Kidney (tissue), 14 donors: ENCODE data around the gene AGRN. TPM values are rescaled to one million over a fixed set of nuclear protein-coding genes. Genes with fewer than 3 reads are reported as not detected.

Experiments
- DNase-seq, 5 donors: peaks; one replicate each; pipeline ENCODE4 v3.0.0-alpha.2; 2013 to 2020
- FAIRE-seq: peaks from 2 replicates; lab custom pipeline; 2012; peaks lifted over from hg19 to GRCh38; lab: Jason Lieb, UNC
- H3K27ac ChIP-seq, 2 donors: one replicate each; pipeline ENCODE4 v1.7.0; 2013; ENCODE audit warnings: low read depth in 2 of 2, low read length in 2 of 2, inconsistent platforms in 1 of 2
- H3K27me3 ChIP-seq: one replicate; pipeline ENCODE4 v1.7.1; 2013; ENCODE audit warnings: low read length, inconsistent platforms; ENCODE audit not compliant: control insufficient read depth, insufficient read depth
- H3K36me3 ChIP-seq, 3 donors: one replicate each; pipeline versions ENCODE4 v1.7.0 to v1.7.1; 2013; ENCODE audit warnings: low read length in 3 of 3, control low read depth in 1 of 3, inconsistent platforms in 1 of 3; ENCODE audit not compliant: insufficient read depth in 3 of 3, control insufficient read depth in 2 of 3
- H3K4me1 ChIP-seq, 3 donors: one replicate each; pipeline versions ENCODE4 v1.7.0 to v1.7.1; 2013; ENCODE audit warnings: low read length in 3 of 3, inconsistent platforms in 1 of 3, low read depth in 1 of 3; ENCODE audit not compliant: control insufficient read depth in 2 of 3, insufficient read depth in 2 of 3
- H3K4me3 ChIP-seq, 3 donors: one replicate each; pipeline versions ENCODE4 v1.7.0 to v1.8.1; 2013; ENCODE audit warnings: low read length in 3 of 3, control low read depth in 1 of 3, inconsistent platforms in 1 of 3
- H3K9ac ChIP-seq, 3 donors: one replicate each; pipeline versions ENCODE4 v1.7.0 to v1.7.1; 2013; ENCODE audit warnings: low read length in 3 of 3, control low read depth in 1 of 3, inconsistent platforms in 1 of 3
- H3K9me3 ChIP-seq, 3 donors: one replicate each; pipeline versions ENCODE4 v1.7.0 to v1.7.1; 2013; ENCODE audit warnings: low read length in 3 of 3, control low read depth in 1 of 3, inconsistent platforms in 1 of 3; ENCODE audit not compliant: control insufficient read depth in 2 of 3, insufficient read depth in 1 of 3
- intact Hi-C: fragments of 100-400 bp; cut with DNase I; formaldehyde crosslinking; loops from one replicate; pipeline ENCODE4 v1.11.1; 2022
- polyA plus RNA-seq: library from polyadenylated mRNA; stranded (reverse); fragments of 350-450 nt; fragmentation: Illumina TruSeq; extraction: RNeasy Lipid Tissue Mini Kit (QIAGEN cat#74804); gene quantifications from one replicate; pipeline ENCODE4 v1.2.3, GENCODE V29; 2014; ENCODE audit warnings: low read depth, low replicate concordance; ENCODE audit not compliant: insufficient read depth
- total RNA-seq: library from RNA; stranded (reverse); fragmentation: NEBNext Ultra II Directional; extraction: Animal tissue kit (Norgen Biotek cat#: 25700); gene quantifications from one replicate; pipeline ENCODE4 v1.2.1, GENCODE V29; 2021
- TF ChIP-seq, protein P1 (sequence below): IDR thresholded peaks from 3 replicates; pipeline ENCODE4 v1.5.1; 2012; ENCODE audit warnings: mild to moderate bottlenecking, moderate library complexity, borderline replicate concordance; ENCODE audit not compliant: insufficient read depth; ENCODE audit errors: extremely low read depth
- donor health status: control.
- donor health status: control.
- donor health status: control.
- donor health status: control.
- donor health status: control.
- donor health status: DM: yes; HTN: yes; CAD: no.
- donor health status: Normal renal cell carcinoma (clear cell type).

The AGRN gene
- total and polyA plus RNA-seq, 2 donors from 2014 or later, result 78.5 to 261 TPM

DNA sequence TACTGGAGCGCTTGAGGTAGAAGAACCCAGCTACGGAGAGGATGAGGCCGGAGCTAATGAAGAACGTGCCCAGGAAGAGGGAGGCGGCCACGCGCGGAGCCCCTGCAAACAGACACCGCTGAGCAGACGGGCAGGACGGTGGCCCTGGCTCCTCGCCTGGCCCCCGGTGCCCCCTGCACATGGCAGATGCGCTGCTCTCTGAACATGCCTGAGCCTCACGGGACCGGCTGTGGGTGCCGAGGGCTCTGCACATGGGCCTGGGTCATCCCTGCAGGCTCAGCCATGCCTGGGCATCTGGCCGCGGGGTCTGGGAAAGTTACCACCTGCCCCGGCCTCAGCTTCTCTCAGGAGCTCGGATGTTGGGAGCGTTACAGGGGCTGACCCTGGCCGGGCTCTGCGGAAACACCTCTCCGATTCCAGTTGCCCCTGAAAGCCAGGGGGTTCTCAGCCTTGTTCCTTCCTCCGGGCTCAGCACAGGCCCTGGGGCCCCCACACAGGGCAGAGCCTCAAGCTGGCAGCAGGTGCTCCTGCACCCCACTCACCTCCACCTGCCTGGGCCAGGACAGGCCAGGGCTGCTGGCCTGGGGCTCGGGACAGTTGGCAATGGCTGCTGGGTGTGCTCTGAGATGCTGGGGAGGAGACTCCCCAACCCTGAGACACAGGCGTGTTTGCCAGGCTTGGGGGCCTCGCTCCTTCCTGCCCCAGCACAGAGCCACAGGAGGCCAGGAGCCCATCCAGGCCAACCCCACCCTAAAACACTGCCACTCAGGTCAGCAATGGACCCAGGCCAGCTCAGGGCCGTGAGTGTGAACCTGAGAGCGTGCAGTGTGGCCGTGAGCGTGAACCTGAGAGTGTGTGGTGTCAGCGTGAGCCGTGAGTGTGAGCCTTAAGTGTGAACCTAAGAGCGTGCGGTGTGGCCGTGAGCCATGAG, 66.3 kb downstream of the AGRN start:
- Histone ChIP-seq H3K4me1 (no peaks in the 10 kb centered on the region), H3K27ac (no peak overlapping the region), H3K27me3 (no peaks in the 10 kb centered on the region), H3K4me3 (no peak overlapping the region), H3K9me3 (no peaks in the 10 kb centered on the region), H3K36me3 (no peaks in the 10 kb centered on the region), H3K9ac (no peak overlapping the region)
- DNase-seq (peak in 1 of 5 donors; percentile 64), FAIRE-seq (no peak)
- TF ChIP-seq, protein P1, sequence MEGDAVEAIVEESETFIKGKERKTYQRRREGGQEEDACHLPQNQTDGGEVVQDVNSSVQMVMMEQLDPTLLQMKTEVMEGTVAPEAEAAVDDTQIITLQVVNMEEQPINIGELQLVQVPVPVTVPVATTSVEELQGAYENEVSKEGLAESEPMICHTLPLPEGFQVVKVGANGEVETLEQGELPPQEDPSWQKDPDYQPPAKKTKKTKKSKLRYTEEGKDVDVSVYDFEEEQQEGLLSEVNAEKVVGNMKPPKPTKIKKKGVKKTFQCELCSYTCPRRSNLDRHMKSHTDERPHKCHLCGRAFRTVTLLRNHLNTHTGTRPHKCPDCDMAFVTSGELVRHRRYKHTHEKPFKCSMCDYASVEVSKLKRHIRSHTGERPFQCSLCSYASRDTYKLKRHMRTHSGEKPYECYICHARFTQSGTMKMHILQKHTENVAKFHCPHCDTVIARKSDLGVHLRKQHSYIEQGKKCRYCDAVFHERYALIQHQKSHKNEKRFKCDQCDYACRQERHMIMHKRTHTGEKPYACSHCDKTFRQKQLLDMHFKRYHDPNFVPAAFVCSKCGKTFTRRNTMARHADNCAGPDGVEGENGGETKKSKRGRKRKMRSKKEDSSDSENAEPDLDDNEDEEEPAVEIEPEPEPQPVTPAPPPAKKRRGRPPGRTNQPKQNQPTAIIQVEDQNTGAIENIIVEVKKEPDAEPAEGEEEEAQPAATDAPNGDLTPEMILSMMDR, result no peak
- intact Hi-C loops, result no loop called here

- H3K36me3 ChIP-seq, result no peaks in the 10 kb centered on the region
- TF ChIP-seq, protein P1, result no peak
- FAIRE-seq (no peak), DNase-seq (peak in 1 of 5 donors; percentile 58)
- H3K4me1 ChIP-seq, result no peaks in the 10 kb centered on the region
- H3K4me3 ChIP-seq, result no peak overlapping the region
- H3K9me3 ChIP-seq, result no peaks in the 10 kb centered on the region
- H3K27ac ChIP-seq, result no peak overlapping the region
- intact Hi-C loops, result no loop called here
- no peaks in the 10 kb centered on the region for H3K27me3 ChIP-seq
- no peak overlapping the region for H3K9ac ChIP-seq
Observed at GRCh38 chr1:1086911-1087341, 67.0 kb downstream of the AGRN start.

GRCh38 chr1:1087351-1088028, 67.6 kb downstream of the AGRN start:
- no peak overlapping the region for H3K27ac ChIP-seq
- H3K9ac ChIP-seq, result no peak overlapping the region
- TF ChIP-seq, protein P1, result no peak
- no peak for FAIRE-seq
- H3K9me3 ChIP-seq, result no peaks in the 10 kb centered on the region
- H3K27me3 ChIP-seq, result no peaks in the 10 kb centered on the region
- H3K36me3 ChIP-seq, result no peaks in the 10 kb centered on the region
- H3K4me1 ChIP-seq, result no peaks in the 10 kb centered on the region
- no peak overlapping the region for H3K4me3 ChIP-seq
- peak in 1 of 5 donors; percentile 55 for DNase-seq
- intact Hi-C loops, result no loop called here
